ENCODE measurements around the gene KIF16B. TPM values are rescaled to one million over a fixed set of nuclear protein-coding genes. Genes with fewer than 3 reads are reported as not detected.
"Not testable (repeated sequence)": the region's sequence is repeated elsewhere in the genome, so short reads cannot be mapped to it uniquely, and the experiment has no call there.

Gene KIF16B
- total RNA-seq, 1 experiment from 2014 or later: 6.1 TPM

GRCh38 chr20:16569246-16570153 is 3.7 kb downstream of the KIF16B start:
- no peaks in the 10 kb centered on the region for H3K27me3 ChIP-seq (ENCODE audit: low read length)
- H3K27ac ChIP-seq (ENCODE audit: low read length): no peak overlapping the region
- no peaks in the 10 kb centered on the region for H4K20me1 ChIP-seq (ENCODE audit: insufficient read depth, low read depth, low read length)
- no peak overlapping the region for H3K4me2 ChIP-seq (ENCODE audit: low read depth, low read length, poor library complexity, severe bottlenecking)
- no peaks in the 10 kb centered on the region for H3K9me2 ChIP-seq (replicated peaks; ENCODE audit: insufficient read depth, low read length)
- H3K9ac ChIP-seq (ENCODE audit: low read length): no peak overlapping the region
- H2AFZ ChIP-seq (ENCODE audit: low read length): no peak overlapping the region
- DNase-seq: no peak
- peaks cover 19% of the 10 kb centered on the region for H3K4me1 ChIP-seq (ENCODE audit: low read length)
- no peak overlapping the region for H3K4me3 ChIP-seq (ENCODE audit: low read length)
- H3K36me3 ChIP-seq (ENCODE audit: insufficient read depth, low read length): no peaks in the 10 kb centered on the region
- no peaks in the 10 kb centered on the region for H3K79me2 ChIP-seq (ENCODE audit: low read length)
- no peaks in the 10 kb centered on the region for H3K9me3 ChIP-seq (ENCODE audit: low read length)

- Histone ChIP-seq H3K9me3 (ENCODE audit: low read length) (no peaks in the 10 kb centered on the region), H3K27me3 (ENCODE audit: low read length) (no peaks in the 10 kb centered on the region), H2AFZ (ENCODE audit: low read length) (no peak overlapping the region), H3K4me2 (ENCODE audit: low read depth, low read length, poor library complexity, severe bottlenecking) (no peak overlapping the region), H3K79me2 (ENCODE audit: low read length) (no peaks in the 10 kb centered on the region), H3K27ac (ENCODE audit: low read length) (no peak overlapping the region), H3K4me3 (ENCODE audit: low read length) (no peak overlapping the region), H3K4me1 (ENCODE audit: low read length) (no peaks in the 10 kb centered on the region), H3K9ac (ENCODE audit: low read length) (no peak overlapping the region), H3K36me3 (ENCODE audit: insufficient read depth, low read length) (no peaks in the 10 kb centered on the region), H3K9me2 (replicated peaks; ENCODE audit: insufficient read depth, low read length) (no peaks in the 10 kb centered on the region), H4K20me1 (ENCODE audit: insufficient read depth, low read depth, low read length) (no peaks in the 10 kb centered on the region)
- no peak for DNase-seq
Measured at GRCh38 chr20:16566080-16566479, 7.2 kb downstream of the KIF16B start.

GRCh38 chr20:16564079-16564478 is 9.2 kb downstream of the KIF16B start:
- H3K4me3 ChIP-seq (ENCODE audit: low read length); H3K27me3 ChIP-seq (ENCODE audit: low read length); DNase-seq; H3K4me1 ChIP-seq (ENCODE audit: low read length); H3K27ac ChIP-seq (ENCODE audit: low read length); H2AFZ ChIP-seq (ENCODE audit: low read length); H3K9me2 ChIP-seq (replicated peaks; ENCODE audit: insufficient read depth, low read length); H3K9me3 ChIP-seq (ENCODE audit: low read length); H3K9ac ChIP-seq (ENCODE audit: low read length); H4K20me1 ChIP-seq (ENCODE audit: insufficient read depth, low read depth, low read length); H3K4me2 ChIP-seq (ENCODE audit: low read depth, low read length, poor library complexity, severe bottlenecking); H3K36me3 ChIP-seq (ENCODE audit: insufficient read depth, low read length); H3K79me2 ChIP-seq (ENCODE audit: low read length): not testable (repeated sequence)

GRCh38 chr20:16563066-16563806 is 10.0 kb downstream of the KIF16B start:
- Histone ChIP-seq H3K4me3 (ENCODE audit: low read length) (no peak overlapping the region), H2AFZ (ENCODE audit: low read length) (no peak overlapping the region), H3K4me1 (ENCODE audit: low read length) (no peaks in the 10 kb centered on the region), H3K9me2 (replicated peaks; ENCODE audit: insufficient read depth, low read length) (no peaks in the 10 kb centered on the region), H4K20me1 (ENCODE audit: insufficient read depth, low read depth, low read length) (no peaks in the 10 kb centered on the region), H3K27ac (ENCODE audit: low read length) (no peak overlapping the region), H3K9ac (ENCODE audit: low read length) (no peak overlapping the region), H3K9me3 (ENCODE audit: low read length) (no peaks in the 10 kb centered on the region), H3K79me2 (ENCODE audit: low read length) (no peaks in the 10 kb centered on the region), H3K27me3 (ENCODE audit: low read length) (no peaks in the 10 kb centered on the region), H3K36me3 (ENCODE audit: insufficient read depth, low read length) (no peaks in the 10 kb centered on the region), H3K4me2 (ENCODE audit: low read depth, low read length, poor library complexity, severe bottlenecking) (no peak overlapping the region)
- no peak for DNase-seq

GRCh38 chr20:16562259-16562658 is 11.0 kb downstream of the KIF16B start:
- no peak overlapping the region for H3K9ac ChIP-seq (ENCODE audit: low read length)
- no peaks in the 10 kb centered on the region for H3K79me2 ChIP-seq (ENCODE audit: low read length)
- no peaks in the 10 kb centered on the region for H3K36me3 ChIP-seq (ENCODE audit: insufficient read depth, low read length)
- H2AFZ ChIP-seq (ENCODE audit: low read length): no peak overlapping the region
- H3K9me2 ChIP-seq (replicated peaks; ENCODE audit: insufficient read depth, low read length): no peaks in the 10 kb centered on the region
- no peaks in the 10 kb centered on the region for H3K27me3 ChIP-seq (ENCODE audit: low read length)
- H3K4me1 ChIP-seq (ENCODE audit: low read length): no peaks in the 10 kb centered on the region
- no peak overlapping the region for H3K4me3 ChIP-seq (ENCODE audit: low read length)
- H3K27ac ChIP-seq (ENCODE audit: low read length): no peak overlapping the region
- H3K9me3 ChIP-seq (ENCODE audit: low read length): no peaks in the 10 kb centered on the region
- H4K20me1 ChIP-seq (ENCODE audit: insufficient read depth, low read depth, low read length): no peaks in the 10 kb centered on the region
- no peak overlapping the region for H3K4me2 ChIP-seq (ENCODE audit: low read depth, low read length, poor library complexity, severe bottlenecking)
- no peak for DNase-seq

- no peaks in the 10 kb centered on the region for H3K9me2 ChIP-seq (replicated peaks; ENCODE audit: insufficient read depth, low read length)
- no peak overlapping the region for H2AFZ ChIP-seq (ENCODE audit: low read length)
- H3K9me3 ChIP-seq (ENCODE audit: low read length): no peaks in the 10 kb centered on the region
- DNase-seq: no peak
- H3K4me3 ChIP-seq (ENCODE audit: low read length): no peak overlapping the region
- no peaks in the 10 kb centered on the region for H4K20me1 ChIP-seq (ENCODE audit: insufficient read depth, low read depth, low read length)
- H3K79me2 ChIP-seq (ENCODE audit: low read length): no peaks in the 10 kb centered on the region
- no peak overlapping the region for H3K27ac ChIP-seq (ENCODE audit: low read length)
- no peak overlapping the region for H3K4me2 ChIP-seq (ENCODE audit: low read depth, low read length, poor library complexity, severe bottlenecking)
- H3K27me3 ChIP-seq (ENCODE audit: low read length): no peaks in the 10 kb centered on the region
- no peak overlapping the region for H3K9ac ChIP-seq (ENCODE audit: low read length)
- H3K36me3 ChIP-seq (ENCODE audit: insufficient read depth, low read length): no peaks in the 10 kb centered on the region
- H3K4me1 ChIP-seq (ENCODE audit: low read length): no peaks in the 10 kb centered on the region
Measured at GRCh38 chr20:16560661-16561060, 12.6 kb downstream of the KIF16B start.

- Histone ChIP-seq H4K20me1 (ENCODE audit: insufficient read depth, low read depth, low read length) (no peaks in the 10 kb centered on the region), H3K4me2 (ENCODE audit: low read depth, low read length, poor library complexity, severe bottlenecking) (no peak overlapping the region), H3K9me2 (replicated peaks; ENCODE audit: insufficient read depth, low read length) (no peaks in the 10 kb centered on the region), H2AFZ (ENCODE audit: low read length) (no peak overlapping the region), H3K4me1 (ENCODE audit: low read length) (no peaks in the 10 kb centered on the region), H3K4me3 (ENCODE audit: low read length) (no peak overlapping the region), H3K9ac (ENCODE audit: low read length) (no peak overlapping the region), H3K79me2 (ENCODE audit: low read length) (no peaks in the 10 kb centered on the region), H3K9me3 (ENCODE audit: low read length) (no peaks in the 10 kb centered on the region), H3K27ac (ENCODE audit: low read length) (no peak overlapping the region), H3K27me3 (ENCODE audit: low read length) (no peaks in the 10 kb centered on the region), H3K36me3 (ENCODE audit: insufficient read depth, low read length) (no peaks in the 10 kb centered on the region)
- no peak for DNase-seq
Measured at GRCh38 chr20:16560216-16560615, 13.0 kb downstream of the KIF16B start.

GRCh38 chr20:16556301-16556700 is 16.9 kb downstream of the KIF16B start:
- Histone ChIP-seq H3K9me2 (replicated peaks; ENCODE audit: insufficient read depth, low read length) (no peaks in the 10 kb centered on the region), H2AFZ (ENCODE audit: low read length) (no peak overlapping the region), H3K4me1 (ENCODE audit: low read length) (no peaks in the 10 kb centered on the region), H3K9ac (ENCODE audit: low read length) (no peak overlapping the region), H3K4me3 (ENCODE audit: low read length) (no peak overlapping the region), H4K20me1 (ENCODE audit: insufficient read depth, low read depth, low read length) (0 out of 2 replicates have a peak, but pooled peaks cover 4% of the 10 kb centered on the region), H3K79me2 (ENCODE audit: low read length) (no peaks in the 10 kb centered on the region), H3K27ac (ENCODE audit: low read length) (no peak overlapping the region), H3K9me3 (ENCODE audit: low read length) (no peaks in the 10 kb centered on the region), H3K4me2 (ENCODE audit: low read depth, low read length, poor library complexity, severe bottlenecking) (no peak overlapping the region), H3K27me3 (ENCODE audit: low read length) (no peaks in the 10 kb centered on the region), H3K36me3 (ENCODE audit: insufficient read depth, low read length) (no peaks in the 10 kb centered on the region)
- no peak for DNase-seq
